ENCODE data around the gene IFI44. TPM values are rescaled to one million over a fixed set of nuclear protein-coding genes. Genes with fewer than 3 reads are reported as not detected.

The IFI44 gene
- total RNA-seq, 2 donors from 2014 or later: 6.9 to 8.1 TPM

- Histone ChIP-seq H3K36me3 (no peaks in the 10 kb centered on the region), H3K4me1 (no peaks in the 10 kb centered on the region), H3K27ac (no peak overlapping the region), H3K4me3 (no peak overlapping the region), H3K9me3 (no peaks in the 10 kb centered on the region), H3K27me3 (no peaks in the 10 kb centered on the region)
- no peak for DNase-seq (ENCODE audit: low spot score)
- no peak for TF ChIP-seq CTCF (IDR thresholded peaks at IDR 0.05)
Measured at GRCh38 chr1:78640462-78640861, 9.2 kb upstream of the IFI44 start.

- no peak for DNase-seq (ENCODE audit: low spot score)
- no peak overlapping the region for H3K27ac ChIP-seq
- no peak overlapping the region for H3K4me3 ChIP-seq
- no peaks in the 10 kb centered on the region for H3K27me3 ChIP-seq
- H3K36me3 ChIP-seq: no peaks in the 10 kb centered on the region
- no peaks in the 10 kb centered on the region for H3K4me1 ChIP-seq
- no peaks in the 10 kb centered on the region for H3K9me3 ChIP-seq
- TF ChIP-seq CTCF (IDR thresholded peaks at IDR 0.05): no peak
Measured at GRCh38 chr1:78641558-78641957, 8.1 kb upstream of the IFI44 start.

GRCh38 chr1:78645723-78646122 is 3.9 kb upstream of the IFI44 start:
- no peak overlapping the region for H3K4me3 ChIP-seq
- no peaks in the 10 kb centered on the region for H3K9me3 ChIP-seq
- H3K36me3 ChIP-seq: no peaks in the 10 kb centered on the region
- no peaks in the 10 kb centered on the region for H3K27me3 ChIP-seq
- no peak for DNase-seq (ENCODE audit: low spot score)
- no peaks in the 10 kb centered on the region for H3K4me1 ChIP-seq
- TF ChIP-seq CTCF (IDR thresholded peaks at IDR 0.05): no peak
- H3K27ac ChIP-seq: no peak overlapping the region

GRCh38 chr1:78647238-78647637 is 2.4 kb upstream of the IFI44 start:
- no peak for TF ChIP-seq CTCF (IDR thresholded peaks at IDR 0.05)
- no peak for DNase-seq (ENCODE audit: low spot score)
- Histone ChIP-seq H3K4me1 (no peaks in the 10 kb centered on the region), H3K27me3 (no peaks in the 10 kb centered on the region), H3K9me3 (no peaks in the 10 kb centered on the region), H3K4me3 (no peak overlapping the region), H3K27ac (no peak overlapping the region), H3K36me3 (no peaks in the 10 kb centered on the region)

- peak overlapping the region; percentile 31 to 46 for H3K4me3 ChIP-seq
- H3K27me3 ChIP-seq: no peaks in the 10 kb centered on the region
- H3K9me3 ChIP-seq: no peaks in the 10 kb centered on the region
- peaks cover 0 to 3% of the 10 kb centered on the region in 2 donors for H3K4me1 ChIP-seq
- DNase-seq (ENCODE audit: low spot score): no peak
- peak overlapping the region; percentile 56 to 64 for H3K27ac ChIP-seq
- no peaks in the 10 kb centered on the region for H3K36me3 ChIP-seq
- no peak for TF ChIP-seq CTCF (IDR thresholded peaks at IDR 0.05)
Measured at GRCh38 chr1:78650114-78650660, 556 bp downstream of the IFI44 start.

- Histone ChIP-seq H3K9me3 (no peaks in the 10 kb centered on the region), H3K27me3 (no peaks in the 10 kb centered on the region), H3K27ac (peak overlapping the region; percentile 56 to 64), H3K4me3 (peak overlapping the region; percentile 31 to 46), H3K4me1 (peaks cover 0 to 3% of the 10 kb centered on the region in 2 donors), H3K36me3 (no peaks in the 10 kb centered on the region)
- no peak for TF ChIP-seq CTCF (IDR thresholded peaks at IDR 0.05)
- no peak for DNase-seq (ENCODE audit: low spot score)
Measured at GRCh38 chr1:78651241-78651640, 1.6 kb downstream of the IFI44 start.

All from right atrium auricular region (tissue), 2 donors.